GM21737 (cell line): Measurements from ENCODE around the gene KANTR.
"Not testable (repeated sequence)": the region's sequence is repeated elsewhere in the genome, so short reads cannot be mapped to it uniquely, and the experiment has no call there.

Source experiments
- ATAC-seq: cut with Tn5 transposase; IDR thresholded peaks from one replicate; pipeline ENCODE4 v1.9.1; 2021; ENCODE audit warnings: mild to moderate bottlenecking, moderate library complexity; ENCODE audit not compliant: unreplicated experiment

Gene KANTR

DNA sequence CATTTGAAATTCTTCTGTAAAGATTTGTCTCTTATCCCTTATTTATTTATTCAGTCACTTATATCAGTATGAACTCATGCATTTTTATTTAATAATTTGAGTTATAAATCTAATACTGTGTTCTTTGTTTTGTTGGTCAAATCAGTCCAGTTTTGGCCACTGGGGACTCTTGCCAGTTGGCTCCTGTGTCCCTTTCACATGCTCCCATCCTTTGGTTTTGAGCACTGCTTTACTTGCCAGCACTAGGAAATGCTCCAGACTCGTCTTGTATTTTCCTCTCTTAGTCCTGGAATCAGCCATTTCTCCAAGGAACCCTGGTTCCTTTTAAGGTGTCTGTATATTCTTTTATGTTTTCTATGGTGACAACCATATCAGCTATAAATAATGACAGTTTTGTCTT is 28.1 kb downstream of the KANTR start:
- no peak for ATAC-seq

DNA sequence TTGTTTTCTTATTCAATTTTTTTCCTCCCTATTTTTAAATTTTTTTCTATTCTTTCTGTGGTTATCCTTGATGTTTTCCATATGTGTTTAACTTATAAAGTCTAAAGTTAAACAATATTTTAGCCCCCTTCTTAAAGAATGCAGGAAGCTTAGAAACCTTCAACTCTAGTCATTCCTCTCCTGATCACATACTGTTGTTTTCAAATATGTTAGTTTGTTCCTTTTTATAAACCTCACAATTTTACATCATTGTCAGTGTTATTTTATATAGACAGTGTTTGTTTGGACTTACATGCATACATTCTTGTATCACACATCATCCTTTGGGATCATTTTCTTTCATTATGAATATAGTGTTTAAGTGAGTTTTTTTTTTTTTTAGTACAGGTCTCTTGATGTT is 31.6 kb downstream of the KANTR start:
- ATAC-seq = no peak

DNA sequence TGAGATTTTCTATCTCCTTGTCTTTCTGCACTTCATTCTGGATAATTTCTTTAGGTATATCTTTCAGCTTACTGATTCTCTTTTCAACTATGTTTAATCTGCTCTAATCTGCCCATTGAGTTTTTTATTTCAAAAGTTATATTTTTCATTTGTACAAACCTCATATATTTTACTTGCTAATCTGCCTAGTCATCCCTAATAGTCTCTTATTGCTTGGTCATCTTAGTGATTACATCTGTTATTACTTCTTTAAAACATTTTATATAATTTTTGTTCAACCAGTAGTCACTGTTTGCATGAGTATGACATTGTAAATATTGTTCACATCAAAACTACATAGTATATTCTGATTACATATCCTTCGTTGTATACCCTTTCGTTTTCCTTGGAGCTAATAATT is 32.4 kb downstream of the KANTR start:
- ATAC-seq = no peak

DNA sequence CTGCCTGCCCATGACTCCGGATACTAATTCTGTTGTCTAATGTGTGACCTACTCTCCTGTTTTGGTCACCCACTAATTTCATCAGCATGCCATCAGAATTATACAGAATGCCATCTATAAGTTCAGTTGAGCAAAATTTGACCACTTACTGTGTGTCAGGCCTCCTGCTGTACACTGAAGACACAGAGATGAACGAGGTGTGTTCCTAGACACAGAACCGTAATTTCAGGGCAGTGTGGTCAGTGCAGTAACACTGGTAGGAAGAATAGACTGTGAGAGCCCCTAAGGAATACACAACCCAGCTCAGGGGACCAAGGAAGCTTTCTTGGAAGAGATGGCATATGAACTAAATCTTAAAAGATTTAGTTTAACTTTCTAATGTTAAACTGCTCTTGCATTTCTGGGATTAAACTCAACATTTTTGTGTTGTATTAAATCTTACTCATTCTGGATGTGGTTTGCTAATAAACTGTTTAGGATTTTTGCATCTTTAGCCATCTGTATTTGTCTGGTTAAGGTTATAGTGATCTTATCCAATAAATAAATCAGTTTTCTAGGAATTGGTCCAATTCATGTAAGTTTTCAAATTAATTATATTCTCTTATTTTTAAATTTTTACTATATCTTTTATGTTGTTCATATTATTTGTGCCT is 34.3 kb downstream of the KANTR start:
- no peak for ATAC-seq

DNA sequence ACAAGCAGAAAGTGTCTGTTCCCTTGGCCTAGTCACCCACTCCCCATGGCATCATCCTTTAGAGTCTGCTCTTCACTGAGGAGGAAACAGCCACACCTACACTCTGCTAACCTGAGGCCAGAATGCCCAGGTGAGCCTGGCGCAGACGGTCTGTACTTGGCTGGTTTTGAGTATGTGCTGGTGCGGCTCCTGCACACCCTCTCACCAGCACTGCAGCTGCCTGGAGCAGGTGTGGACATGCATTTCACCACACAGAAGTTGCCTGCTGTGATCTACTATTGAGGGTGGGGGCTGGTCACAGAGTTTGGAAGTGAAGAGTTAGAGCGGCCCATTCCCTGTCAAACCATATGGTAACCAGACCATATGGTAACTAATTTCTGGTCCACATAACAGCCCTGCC is 39.5 kb downstream of the KANTR start:
- no peak for ATAC-seq

DNA sequence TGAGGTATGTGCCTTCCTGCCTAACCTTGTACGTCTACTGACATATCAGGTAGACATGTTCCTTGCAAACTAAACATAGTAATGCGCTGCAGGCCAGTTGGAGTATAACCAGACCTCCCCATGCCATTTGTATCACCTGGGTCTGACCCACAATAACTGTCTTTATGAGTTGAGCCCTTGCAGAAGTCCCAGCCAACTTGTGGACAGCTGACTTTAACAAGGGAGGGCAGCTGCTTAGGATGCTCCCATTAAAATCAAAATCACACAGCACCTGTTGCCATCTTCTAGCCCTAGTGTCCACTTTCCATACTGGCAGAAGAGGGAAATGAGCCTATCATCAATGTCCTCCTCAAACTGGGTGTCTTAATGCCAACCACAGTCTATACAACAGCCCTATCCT is 41.6 kb downstream of the KANTR start:
- ATAC-seq = no peak

DNA sequence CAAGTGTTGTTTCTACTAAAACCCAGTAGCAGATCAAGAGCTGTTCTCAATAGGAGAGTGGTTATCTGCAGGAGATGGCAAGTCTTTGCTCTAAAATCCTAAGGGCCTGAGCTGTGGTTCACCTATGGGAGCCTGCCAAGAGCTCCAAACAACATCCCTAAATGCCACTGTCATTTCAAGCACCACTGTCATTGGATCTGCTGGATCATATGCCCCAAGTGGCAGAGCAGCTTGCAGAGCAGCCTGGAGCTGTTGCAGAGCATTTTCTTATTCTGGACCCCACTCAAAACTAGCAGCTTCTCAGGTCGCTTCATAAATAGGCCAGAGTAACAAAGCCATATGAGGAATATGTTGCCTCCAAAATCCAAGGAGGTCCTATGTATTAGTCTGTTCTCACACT is 59.6 kb downstream of the KANTR start:
- no peak for ATAC-seq

DNA sequence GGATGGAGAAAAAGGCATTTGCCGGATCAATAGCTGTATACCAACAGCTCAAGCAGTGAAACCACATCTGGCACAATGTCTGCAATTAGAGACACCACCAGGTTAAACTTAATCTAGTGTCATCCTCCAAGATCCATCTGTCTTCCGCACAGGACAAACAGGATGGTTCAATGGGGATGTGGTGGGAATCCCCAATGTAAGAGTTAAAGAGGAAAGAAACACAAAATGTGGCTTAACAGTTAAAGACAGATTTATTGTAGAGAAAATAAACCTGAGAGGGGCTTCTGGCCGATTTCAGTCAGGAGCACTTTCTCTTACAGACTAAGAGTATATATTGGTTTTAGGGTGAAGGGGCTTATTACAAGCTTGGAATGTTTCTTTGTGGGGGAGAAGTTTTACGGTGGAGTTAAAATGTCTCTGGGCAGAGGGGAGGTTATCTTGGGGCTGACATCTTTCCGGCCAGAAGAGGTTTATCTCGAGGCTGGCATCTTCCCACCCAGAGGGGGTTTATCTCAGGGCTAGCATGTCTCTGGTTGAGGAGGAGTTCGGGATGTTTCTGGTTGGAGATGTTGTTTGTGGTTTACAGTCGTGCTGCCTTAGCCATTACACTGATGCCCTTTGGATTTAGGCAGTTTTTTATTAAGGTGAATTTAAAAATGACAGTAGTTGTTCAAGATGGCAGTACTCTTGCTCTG is 61.7 kb downstream of the KANTR start:
- ATAC-seq = no peak

DNA sequence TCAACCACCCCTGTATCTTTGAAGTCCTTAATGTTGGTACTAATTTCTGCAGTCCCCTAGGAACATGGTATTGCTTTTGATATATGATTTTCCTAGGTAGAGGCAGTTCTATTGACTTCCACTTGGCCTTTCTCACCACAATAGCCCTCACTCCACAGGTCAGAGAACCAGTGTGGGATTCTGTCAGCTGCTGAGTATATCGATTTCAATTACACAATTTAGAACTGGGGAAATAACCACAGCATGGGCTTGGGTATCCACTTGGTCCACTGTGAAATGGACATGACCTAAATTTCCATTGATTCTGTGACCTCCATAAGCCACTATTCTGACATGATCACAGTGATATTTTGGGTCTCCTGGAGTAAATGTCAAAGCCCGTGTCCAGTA is 62.3 kb downstream of the KANTR start:
- no peak for ATAC-seq

DNA sequence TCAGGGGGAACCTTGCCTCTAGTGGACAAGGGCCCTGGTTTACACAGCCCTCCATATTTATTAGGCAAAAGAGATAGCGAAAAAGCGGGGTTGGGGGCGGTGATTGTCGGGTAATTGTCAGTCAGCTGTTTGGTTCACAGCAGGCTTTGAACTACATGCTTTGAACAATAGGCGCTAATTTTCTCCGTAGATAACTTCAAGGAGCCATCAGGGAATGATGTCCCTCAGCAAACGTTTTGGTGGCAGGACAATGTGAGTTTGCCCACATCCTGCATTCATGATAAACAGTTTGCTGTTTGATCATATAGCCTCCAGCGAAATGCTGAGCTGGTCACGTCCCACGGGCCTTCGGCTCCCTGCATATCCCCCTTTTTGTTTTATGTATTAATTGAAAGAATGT is 65.2 kb downstream of the KANTR start:
- ATAC-seq = no peak

DNA sequence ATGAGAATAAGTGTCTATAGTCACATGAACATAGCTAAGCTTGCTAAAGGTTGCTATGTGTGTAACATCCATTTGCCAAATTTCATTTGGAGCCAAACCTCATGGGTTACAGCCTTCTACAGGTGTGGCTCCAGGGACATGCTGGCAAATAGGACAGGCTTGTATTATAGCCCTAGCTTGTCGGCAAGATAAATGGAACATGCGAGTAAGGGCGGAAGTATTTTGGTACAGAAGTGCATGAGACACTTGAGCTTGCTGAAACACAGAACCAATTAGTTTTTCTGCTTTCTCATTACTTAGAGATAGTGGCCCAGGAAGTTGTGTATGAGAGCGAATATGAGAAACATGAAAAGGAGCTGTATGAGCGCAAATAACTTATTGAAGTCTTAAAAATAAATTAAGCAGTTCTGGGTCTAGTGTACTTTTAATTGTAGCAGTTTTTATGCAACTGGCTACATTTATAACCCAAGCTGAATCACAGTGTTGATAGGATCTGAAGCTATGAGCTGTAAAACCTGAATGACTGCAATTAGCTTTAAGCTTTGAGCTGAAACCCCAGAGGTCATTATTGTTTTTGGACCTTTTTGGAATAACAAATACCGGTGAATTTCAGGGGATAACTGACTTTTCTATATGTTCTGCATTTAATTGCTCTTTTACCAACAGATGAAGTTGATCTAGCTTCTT is 66.5 kb downstream of the KANTR start:
- ATAC-seq = no peak

DNA sequence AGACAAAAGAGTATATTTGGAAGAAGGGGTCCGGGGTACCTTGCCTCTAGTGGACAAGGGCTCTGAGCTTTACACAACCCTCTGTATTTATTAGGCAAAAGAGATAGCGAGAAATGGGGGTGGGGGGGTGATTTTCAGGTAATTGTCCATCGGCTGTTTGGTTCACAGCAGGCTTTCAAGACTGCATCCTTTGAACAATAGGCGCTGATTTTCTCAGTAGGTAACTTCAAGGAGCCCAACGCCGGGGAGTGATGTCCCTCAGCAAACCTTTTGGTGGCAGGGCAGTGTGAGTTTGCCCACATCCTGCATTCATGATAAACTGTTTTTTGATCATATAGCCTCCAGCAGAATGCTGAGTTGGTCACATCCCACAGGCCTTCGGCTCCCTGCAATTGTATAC is 69.5 kb downstream of the KANTR start:
- ATAC-seq = no peak

DNA sequence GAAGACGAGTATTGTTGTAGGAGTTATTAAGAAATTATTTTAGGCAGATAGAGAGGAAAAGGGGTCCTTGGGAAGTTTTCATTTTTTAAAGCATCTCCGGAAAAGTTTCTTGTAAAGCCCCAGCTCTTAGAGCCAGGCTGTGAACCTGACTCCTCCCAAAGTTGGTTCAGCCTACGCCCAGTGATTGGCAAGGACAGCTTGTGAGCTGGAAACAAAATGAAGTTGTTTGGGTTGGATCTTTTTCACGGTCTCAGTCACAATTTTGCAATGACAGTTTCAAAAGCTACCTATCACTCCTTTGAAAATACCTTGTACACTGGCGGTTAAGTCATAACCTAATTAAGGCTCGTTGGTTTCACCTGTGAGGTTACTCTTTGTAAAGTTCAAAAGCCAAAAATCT is 70.6 kb downstream of the KANTR start:
- ATAC-seq = not testable (repeated sequence)

DNA sequence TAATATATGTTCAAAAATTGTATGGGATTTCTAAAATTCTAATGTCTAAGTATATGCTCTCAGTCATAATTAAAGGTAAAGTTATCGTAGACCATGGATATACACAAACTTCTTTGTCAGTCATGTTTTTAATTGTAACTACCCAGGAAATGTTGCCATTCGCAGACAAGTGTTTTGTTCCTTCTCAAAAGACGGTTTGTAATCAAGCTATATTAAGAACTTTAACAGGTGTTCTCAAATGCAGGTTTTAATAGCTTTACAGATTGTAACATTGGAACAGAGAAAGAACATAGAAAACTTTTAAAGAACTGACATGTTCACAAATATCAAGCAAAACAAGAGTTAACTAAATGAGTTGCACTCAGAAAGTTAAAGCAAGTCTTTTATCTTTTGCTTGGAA is 72.2 kb downstream of the KANTR start:
- no peak for ATAC-seq

DNA sequence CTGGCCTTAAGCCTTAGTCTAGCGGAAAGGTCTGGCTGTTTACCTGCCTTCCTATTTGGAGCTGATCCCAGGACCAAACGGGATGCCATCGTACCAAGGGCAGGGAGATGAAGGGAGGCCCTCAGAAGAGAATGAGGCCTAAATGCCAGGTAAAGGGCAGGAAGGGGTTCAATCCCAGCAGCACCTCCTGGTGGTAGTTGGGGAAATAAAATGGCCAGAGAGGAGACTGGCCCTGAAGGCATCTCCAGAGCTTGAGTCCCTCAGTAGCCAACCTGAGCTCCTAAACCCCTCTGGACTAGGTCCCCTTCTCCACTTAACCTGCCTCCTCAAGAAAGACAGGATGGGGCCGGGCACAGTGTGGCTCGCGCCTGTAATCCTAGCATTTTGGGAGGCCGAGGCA is 77.4 kb downstream of the KANTR start:
- ATAC-seq = no peak
